GM18520 (cell line): ENCODE measurements around the gene SLC35G6.
"Not testable (repeated sequence)": the region's sequence is repeated elsewhere in the genome, so short reads cannot be mapped to it uniquely, and the experiment has no call there.

Experiments used
- ATAC-seq: cut with Tn5 transposase; IDR thresholded peaks from one replicate; pipeline ENCODE4 v1.9.1; 2021; ENCODE audit not compliant: unreplicated experiment

SLC35G6 gene

DNA sequence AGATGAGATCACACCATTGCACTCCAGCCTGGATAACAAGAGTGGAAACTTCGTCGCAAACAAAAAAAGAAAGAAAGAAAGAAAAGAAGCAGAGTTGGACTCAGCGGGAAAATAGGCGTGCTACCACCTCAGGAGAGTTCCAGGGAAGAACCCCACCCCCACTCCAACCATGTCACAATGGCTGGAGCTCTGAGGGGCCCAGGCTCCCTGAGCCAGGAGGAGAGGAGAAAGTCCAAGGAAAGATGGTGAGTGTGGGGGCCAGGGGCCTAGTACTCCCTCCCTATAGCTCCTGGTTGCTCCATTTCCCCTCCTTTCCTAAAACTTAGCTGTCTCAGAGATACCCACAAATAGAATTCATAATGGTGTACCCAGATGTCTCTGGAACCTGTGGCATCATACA is at the start of gene SLC35G6:
Gene SLC35G6, plus strand, starts transcription at position 172 of the 400 bp plus-strand sequence. Its CDS starts 71 bp downstream, at position 243.
- ATAC-seq = not testable (repeated sequence)

DNA sequence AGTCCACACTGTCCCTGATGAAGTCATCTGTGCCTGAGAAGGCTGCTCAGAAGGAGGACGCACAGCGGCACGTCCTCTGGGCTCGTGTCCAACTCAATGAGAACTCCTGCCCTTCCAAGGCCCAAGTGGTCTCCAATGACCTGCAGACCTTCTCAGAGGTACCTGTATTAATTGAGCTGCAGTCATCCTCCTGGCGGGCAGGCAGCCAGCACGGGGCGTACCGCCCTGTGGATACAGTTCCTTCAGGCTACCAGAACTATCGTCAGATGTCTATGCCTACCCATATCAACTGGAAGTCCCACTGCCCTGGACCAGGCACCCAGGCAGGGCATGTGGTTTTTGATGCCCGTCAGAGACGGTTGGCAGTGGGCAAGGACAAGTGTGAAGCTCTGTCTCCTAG is 49.0 kb upstream of the SLC35G6 start:
- no peak for ATAC-seq

DNA sequence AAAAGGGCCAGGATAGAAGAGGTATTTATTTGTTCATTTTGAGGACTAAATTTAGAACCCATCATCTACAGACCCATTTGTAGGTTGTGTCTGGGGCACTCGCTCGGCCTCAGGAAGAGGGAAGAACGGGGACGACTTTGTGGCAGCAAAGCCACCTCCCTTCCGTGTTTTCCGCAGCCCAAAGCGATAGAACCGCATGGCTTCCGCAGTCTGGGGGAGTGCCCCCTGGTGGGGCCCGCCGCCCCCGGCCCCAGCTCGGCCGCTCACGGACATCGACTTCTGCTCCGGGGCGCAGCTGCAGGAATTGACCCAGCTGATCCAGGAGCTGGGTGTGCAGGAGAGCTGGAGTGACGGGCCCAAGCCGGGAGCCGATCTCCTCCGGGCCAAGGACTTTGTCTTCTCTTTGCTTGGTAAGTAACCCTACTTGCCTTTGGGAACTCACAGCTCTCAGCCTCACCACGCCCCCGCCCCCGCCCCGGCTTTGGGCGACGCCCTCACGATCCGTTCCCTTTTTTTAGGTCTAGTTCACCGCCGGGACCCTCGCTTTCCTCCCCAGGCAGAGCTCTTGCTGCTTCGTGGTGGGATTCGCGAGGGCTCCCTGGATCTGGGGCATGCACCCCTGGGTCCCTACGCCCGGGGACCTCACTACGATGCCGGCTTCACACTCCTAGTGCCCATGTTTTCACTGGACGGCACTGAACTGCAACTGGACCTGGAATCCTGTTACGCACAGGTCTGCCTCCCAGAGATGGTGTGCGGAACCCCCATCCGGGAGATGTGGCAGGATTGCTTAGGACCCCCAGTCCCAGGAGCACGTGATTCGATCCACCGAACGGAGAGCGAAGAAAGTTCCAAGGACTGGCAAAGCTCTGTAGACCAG is 45.3 kb upstream of the SLC35G6 start:
- no peak for ATAC-seq

DNA sequence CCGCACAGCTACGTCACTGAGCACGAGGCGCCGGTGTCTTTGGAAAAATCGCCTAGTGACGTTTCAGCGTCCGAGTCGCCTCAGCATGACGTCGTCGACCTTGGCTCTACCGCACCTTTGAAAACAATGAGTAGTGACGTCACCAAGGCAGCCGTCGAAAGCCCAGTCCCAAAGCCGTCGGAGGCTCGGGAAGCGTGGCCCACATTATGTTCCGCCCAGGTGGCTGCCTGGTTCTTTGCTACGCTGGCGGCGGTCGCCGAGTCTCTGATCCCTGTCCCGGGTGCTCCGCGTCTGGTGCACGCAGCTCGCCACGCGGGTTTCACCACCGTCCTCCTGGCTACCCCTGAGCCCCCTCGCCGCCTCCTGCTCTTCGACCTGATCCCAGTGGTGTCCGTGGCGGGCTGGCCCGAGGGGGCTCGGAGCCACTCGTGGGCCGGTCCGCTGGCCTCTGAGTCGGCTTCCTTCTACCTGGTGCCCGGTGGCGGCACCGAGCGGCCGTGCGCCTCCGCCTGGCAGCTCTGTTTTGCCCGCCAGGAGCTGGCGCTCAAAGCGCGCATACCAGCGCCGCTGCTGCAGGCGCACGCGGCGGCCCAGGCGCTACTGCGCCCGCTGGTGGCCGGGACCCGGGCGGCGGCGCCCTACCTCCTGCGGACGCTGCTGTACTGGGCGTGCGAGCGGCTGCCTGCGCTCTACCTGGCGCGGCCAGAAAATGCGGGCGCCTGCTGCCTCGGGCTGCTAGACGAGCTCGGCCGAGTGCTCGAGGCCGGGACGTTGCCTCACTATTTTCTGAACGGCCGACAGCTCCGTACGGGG is 44.5 kb upstream of the SLC35G6 start:
- ATAC-seq = peak; percentile 32

DNA sequence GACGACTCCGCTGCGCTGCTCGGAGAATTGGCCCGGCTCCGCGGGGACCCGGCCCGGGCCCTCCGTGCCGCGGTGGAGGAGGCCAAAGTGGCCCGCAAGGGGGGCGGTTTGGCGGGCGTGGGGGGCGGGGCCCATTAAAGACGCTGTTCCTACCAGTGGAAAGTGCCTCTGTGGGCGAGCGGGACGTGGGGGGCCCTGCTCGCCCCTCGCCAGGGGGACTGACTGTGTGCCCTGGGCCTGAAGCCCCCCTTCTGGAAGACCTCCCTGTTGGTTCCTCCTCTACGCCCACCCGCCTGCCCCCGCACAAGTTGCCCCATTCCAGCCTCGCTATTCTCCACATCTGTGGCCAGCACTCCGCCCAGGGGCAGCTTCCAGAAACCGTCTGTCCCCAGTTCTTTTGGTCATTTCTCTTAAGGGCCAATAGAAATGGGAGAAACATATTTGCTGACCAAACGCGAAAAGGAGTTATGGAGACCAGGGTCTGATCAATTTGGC is 43.8 kb upstream of the SLC35G6 start:
- ATAC-seq = no peak

DNA sequence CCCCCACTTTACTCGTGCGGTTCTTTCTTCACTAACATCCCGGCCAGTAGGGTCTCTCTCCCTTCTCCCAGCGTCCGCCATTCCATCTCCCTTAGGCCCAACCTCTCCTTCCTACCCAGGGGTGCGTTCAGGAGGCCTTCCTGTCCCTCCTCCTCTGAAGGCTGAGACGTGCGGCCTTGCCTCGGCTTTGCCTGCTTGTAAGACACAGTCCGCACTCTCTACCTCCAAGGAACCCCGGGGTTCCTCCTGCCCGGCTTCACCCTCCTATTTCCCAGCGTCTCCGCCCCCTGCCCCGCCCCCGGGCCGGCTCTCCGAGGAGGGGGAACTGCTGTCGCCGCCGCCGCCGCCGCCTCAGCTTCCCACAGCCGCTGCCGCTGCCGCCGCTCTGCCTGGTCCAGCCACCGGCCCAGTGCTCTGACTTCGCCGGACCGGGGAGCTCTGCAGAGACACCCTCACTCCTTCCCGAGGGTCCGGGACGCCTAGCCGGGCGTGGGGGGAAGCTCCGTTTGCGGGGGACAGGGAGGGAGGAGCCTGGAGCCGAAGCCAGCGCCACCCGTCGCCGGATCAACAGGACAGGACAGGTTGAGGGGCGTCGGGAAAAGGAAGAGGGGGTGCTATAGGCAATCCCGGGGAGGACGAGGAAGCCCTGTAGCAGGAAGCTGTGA is 43.2 kb upstream of the SLC35G6 start:
- no peak for ATAC-seq

- ATAC-seq = no peak
These were observed 42.4 kb upstream of the SLC35G6 start for GRCh38 chr17:7438656-7439460.

- ATAC-seq = no peak
These were observed 41.7 kb upstream of the SLC35G6 start, which contains the start of gene FGF11 for GRCh38 chr17:7439462-7440112. FGF11 (plus strand) TSS chr17:7439512; CDS start chr17:7439621, 109 bp downstream.

- no peak for ATAC-seq
These were observed 41.0 kb upstream of the SLC35G6 start for GRCh38 chr17:7440113-7440833.

- ATAC-seq = no peak
These were observed 40.4 kb upstream of the SLC35G6 start for GRCh38 chr17:7440834-7441195.

GRCh38 chr17:7441266-7441665 is 40.0 kb upstream of the SLC35G6 start:
- ATAC-seq = no peak

- ATAC-seq = no peak
These were observed 39.1 kb upstream of the SLC35G6 start for GRCh38 chr17:7442142-7442541.

- ATAC-seq = no peak
These were observed 37.5 kb upstream of the SLC35G6 start for GRCh38 chr17:7443499-7444485.

DNA sequence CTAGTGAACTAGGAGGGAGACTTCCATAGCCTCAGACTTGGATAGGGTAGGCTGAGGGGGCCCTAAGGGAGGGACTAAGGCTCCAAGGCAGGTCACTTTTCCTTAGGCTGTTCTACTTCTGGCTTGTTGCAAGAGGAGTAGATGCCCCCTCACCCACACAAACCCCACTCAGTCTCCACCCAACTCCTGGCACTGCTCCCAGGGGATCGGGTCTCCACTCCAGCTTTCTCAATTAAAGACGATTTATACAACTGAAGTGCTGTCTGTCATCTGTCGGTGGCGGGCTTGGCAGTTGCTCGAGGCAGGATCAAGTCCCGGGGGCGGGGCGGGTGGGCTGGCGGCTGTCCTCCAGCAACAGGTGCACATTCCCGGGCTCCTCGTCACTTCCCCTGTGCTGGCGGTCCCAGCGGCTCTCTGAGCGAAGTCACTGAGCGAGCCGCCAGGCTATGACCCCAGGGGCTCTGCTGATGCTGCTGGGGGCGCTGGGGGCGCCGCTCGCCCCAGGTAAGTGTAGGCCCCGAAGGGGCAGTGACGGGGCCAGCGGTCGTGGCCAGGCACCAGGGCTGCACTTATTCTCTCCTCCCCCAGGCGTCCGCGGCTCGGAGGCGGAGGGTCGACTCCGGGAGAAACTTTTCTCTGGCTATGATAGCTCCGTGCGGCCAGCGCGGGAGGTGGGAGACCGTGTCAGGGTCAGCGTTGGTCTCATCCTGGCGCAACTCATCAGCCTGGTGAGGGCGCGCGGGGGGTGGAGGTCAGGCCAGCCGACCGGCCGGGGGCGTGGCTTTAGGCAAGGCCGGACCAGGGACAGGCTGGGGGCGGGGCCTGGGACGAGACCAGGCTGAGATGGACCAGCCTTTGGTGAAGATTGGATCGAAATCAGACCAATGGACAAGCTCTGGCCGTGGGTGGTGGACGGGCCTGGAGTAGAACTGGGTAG is 36.3 kb upstream of the SLC35G6 start, which contains the start of gene CHRNB1:
Gene CHRNB1, plus strand, starts transcription at position 380 of the 937 bp plus-strand sequence. Its CDS starts 67 bp downstream, at position 447.
- no peak for ATAC-seq

GRCh38 chr17:7445619-7445968 is 35.7 kb upstream of the SLC35G6 start:
- no peak for ATAC-seq

DNA sequence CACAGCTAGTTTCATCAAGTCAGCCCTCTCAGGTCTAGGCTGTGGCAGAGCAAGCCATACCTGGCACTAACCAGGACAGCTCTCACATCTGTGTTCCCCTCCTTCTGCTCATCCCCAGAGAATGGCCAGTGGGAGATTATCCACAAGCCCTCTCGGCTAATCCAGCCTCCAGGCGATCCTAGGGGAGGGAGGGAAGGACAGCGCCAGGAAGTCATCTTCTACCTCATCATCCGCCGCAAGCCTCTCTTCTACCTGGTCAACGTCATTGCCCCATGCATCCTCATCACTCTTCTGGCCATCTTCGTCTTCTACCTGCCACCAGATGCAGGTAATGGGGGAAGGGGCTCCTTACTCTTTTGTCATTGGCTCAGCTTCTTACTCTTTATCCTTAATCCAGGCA is 32.8 kb upstream of the SLC35G6 start:
- no peak for ATAC-seq
